Nephron (organoid): ENCODE results near the gene DSTN.

Experiments
- H3K27ac Mint-ChIP-seq, 3 experiments: 2 replicates each; pipeline ENCODE4 v1.8.0; 2020; ENCODE audit warnings: mixed read lengths in 3 of 3, mild to moderate bottlenecking in 2 of 3, moderate library complexity in 1 of 3
- H3K27me3 Mint-ChIP-seq: 2 replicates; pipeline ENCODE4 v1.8.0; 2021; ENCODE audit warnings: low read depth, mild to moderate bottlenecking, moderate library complexity, mixed read lengths
- H3K36me3 Mint-ChIP-seq: 2 replicates; pipeline ENCODE4 v1.8.0; 2020; ENCODE audit warnings: low read depth, mixed read lengths
- H3K4me1 Mint-ChIP-seq: 2 replicates; pipeline ENCODE4 v1.8.0; 2020; ENCODE audit warnings: mixed read lengths
- H3K4me3 Mint-ChIP-seq, 3 experiments: 2 replicates each; pipeline ENCODE4 v1.8.0; 2020; ENCODE audit warnings: mild to moderate bottlenecking in 3 of 3, mixed read lengths in 3 of 3, moderate library complexity in 2 of 3
- H3K9me3 Mint-ChIP-seq: 2 replicates; pipeline ENCODE4 v1.8.0; 2020; ENCODE audit warnings: mixed read lengths
- CTCF ChIP-seq, 3 experiments: fragments of 200-600 bp; sonication (generic); IDR thresholded peaks; one replicate each; pipeline ENCODE4 v1.5.0; 2021; ENCODE audit warnings: antibody characterized with exemption in 3 of 3; ENCODE audit not compliant: unreplicated experiment in 3 of 3

DSTN gene

GRCh38 chr20:17541996-17542395, 27.9 kb upstream of the DSTN start:
- TF ChIP-seq CTCF (IDR thresholded peaks at IDR 0.05; ENCODE audit: unreplicated experiment in 3 of 3): no peak
- Mint-ChIP-seq H3K36me3 (no peaks in the 10 kb centered on the region), H3K27ac (peak overlapping the region in 1 of 3 experiments; percentile 92), H3K27me3 (peaks cover 5% of the 10 kb centered on the region), H3K4me3 (no peak overlapping the region), H3K9me3 (no peaks in the 10 kb centered on the region), H3K4me1 (peaks cover 30% of the 10 kb centered on the region)

GRCh38 chr20:17542481-17542880, 27.4 kb upstream of the DSTN start:
- H3K4me1 Mint-ChIP-seq: peaks cover 28% of the 10 kb centered on the region
- no peaks in the 10 kb centered on the region for H3K36me3 Mint-ChIP-seq
- H3K27me3 Mint-ChIP-seq: peaks cover 5% of the 10 kb centered on the region
- no peak overlapping the region for H3K4me3 Mint-ChIP-seq
- H3K9me3 Mint-ChIP-seq: no peaks in the 10 kb centered on the region
- peak overlapping the region; percentile 92 to 97 (median 93) for H3K27ac Mint-ChIP-seq
- TF ChIP-seq CTCF (IDR thresholded peaks at IDR 0.05; ENCODE audit: unreplicated experiment in 3 of 3): no peak

GRCh38 chr20:17542993-17543412, 26.9 kb upstream of the DSTN start:
- H3K27ac Mint-ChIP-seq: peak overlapping the region; percentile 92 to 97 (median 93)
- TF ChIP-seq CTCF (IDR thresholded peaks at IDR 0.05; ENCODE audit: unreplicated experiment in 3 of 3): no peak
- H3K9me3 Mint-ChIP-seq: no peaks in the 10 kb centered on the region
- peaks cover 5% of the 10 kb centered on the region for H3K27me3 Mint-ChIP-seq
- H3K4me1 Mint-ChIP-seq: peaks cover 28% of the 10 kb centered on the region
- no peaks in the 10 kb centered on the region for H3K36me3 Mint-ChIP-seq
- H3K4me3 Mint-ChIP-seq: peak overlapping the region in 2 of 3 experiments; percentile 7 to 14

- Mint-ChIP-seq H3K36me3 (no peaks in the 10 kb centered on the region), H3K9me3 (no peaks in the 10 kb centered on the region), H3K4me1 (peaks cover 28% of the 10 kb centered on the region), H3K27ac (peak overlapping the region; percentile 92 to 97 (median 93)), H3K27me3 (peaks cover 5% of the 10 kb centered on the region), H3K4me3 (peak overlapping the region in 1 of 3 experiments; percentile 40)
- no peak for TF ChIP-seq CTCF (IDR thresholded peaks at IDR 0.05; ENCODE audit: unreplicated experiment in 3 of 3)
These were observed 26.2 kb upstream of the DSTN start for GRCh38 chr20:17543531-17544131.

- no peaks in the 10 kb centered on the region for H3K9me3 Mint-ChIP-seq
- no peak overlapping the region for H3K4me3 Mint-ChIP-seq
- no peak for TF ChIP-seq CTCF (IDR thresholded peaks at IDR 0.05; ENCODE audit: unreplicated experiment in 3 of 3)
- no peaks in the 10 kb centered on the region for H3K36me3 Mint-ChIP-seq
- H3K4me1 Mint-ChIP-seq: peaks cover 28% of the 10 kb centered on the region
- peaks cover 4% of the 10 kb centered on the region for H3K27me3 Mint-ChIP-seq
- peak overlapping the region; percentile 73 to 92 (median 90) for H3K27ac Mint-ChIP-seq
These were observed 24.7 kb upstream of the DSTN start for GRCh38 chr20:17545127-17545526.

GRCh38 chr20:17549131-17549530, 20.7 kb upstream of the DSTN start:
- Mint-ChIP-seq H3K27ac (peak overlapping the region in 1 of 3 experiments; percentile 1), H3K4me1 (peaks cover 10% of the 10 kb centered on the region), H3K36me3 (no peaks in the 10 kb centered on the region), H3K9me3 (no peaks in the 10 kb centered on the region), H3K27me3 (no peaks in the 10 kb centered on the region), H3K4me3 (no peak overlapping the region)
- TF ChIP-seq CTCF (IDR thresholded peaks at IDR 0.05; ENCODE audit: unreplicated experiment in 3 of 3): no peak
